Liver (tissue), 3 donors: ENCODE results near the gene ABTB2.

ENCODE experiments used
- CTCF ChIP-seq: fragments of 150-350 bp; IDR thresholded peaks from 2 replicates; pipeline ENCODE4 v1.5.1; 2017; ENCODE audit warnings: improper control_type of control experiment, low read depth, low read length; ENCODE audit not compliant: missing input control
- REST ChIP-seq: IDR thresholded peaks from 2 replicates; pipeline ENCODE4 v1.6.1; 2016; ENCODE audit warnings: antibody characterized with exemption, mild to moderate bottlenecking
- SP1 ChIP-seq: IDR thresholded peaks from 2 replicates; pipeline ENCODE4 v1.6.1; 2018; ENCODE audit warnings: antibody characterized with exemption, mild to moderate bottlenecking
- TAF1 ChIP-seq: conservative IDR thresholded peaks from 2 replicates; pipeline ENCODE4 v1.6.1; 2016; ENCODE audit warnings: antibody characterized with exemption, mild to moderate bottlenecking
- donor health status: healthy.
- donor health status: healthy.

GRCh38 chr11:34161812-34162492 is 195.9 kb downstream of the ABTB2 start:
- TF ChIP-seq TAF1 (no peak), REST (no peak), CTCF (no peak), SP1 (no peak)
